ENCODE measurements around the gene FRMD8.
"Not testable (repeated sequence)": the region's sequence is repeated elsewhere in the genome, so short reads cannot be mapped to it uniquely, and the experiment has no call there.

The FRMD8 gene

GRCh38 chr11:65451301-65451700, 64.9 kb downstream of the FRMD8 start:
- no CpG with 5 or more reads among the region's 30 CpGs for WGBS (ENCODE audit: insufficient coverage, insufficient read length)

GRCh38 chr11:65452259-65452658, 65.8 kb downstream of the FRMD8 start:
- H3K4me3 ChIP-seq (ENCODE audit: low read length); H3K9me3 ChIP-seq (ENCODE audit: control insufficient read depth, insufficient read depth, low read length); H3K4me1 ChIP-seq (ENCODE audit: control insufficient read depth, insufficient read depth, low read length); H3K27me3 ChIP-seq (ENCODE audit: control insufficient read depth, insufficient read depth, low read length); H3K36me3 ChIP-seq (ENCODE audit: control insufficient read depth, insufficient read depth, low read length); DNase-seq (ENCODE audit: low read depth, low spot score); H3K27ac ChIP-seq (ENCODE audit: low read length): not testable (repeated sequence)
- whole genome bisulfite sequencing (ENCODE audit: insufficient coverage, insufficient read length): no CpG with 5 or more reads among the region's 3 CpGs

More at GRCh38 chr11:65451301-65451700, 64.9 kb downstream of the FRMD8 start:
- not testable (repeated sequence) for H3K9me3 ChIP-seq (ENCODE audit: control insufficient read depth, insufficient read depth, low read length); H3K4me1 ChIP-seq (ENCODE audit: control insufficient read depth, insufficient read depth, low read length); H3K36me3 ChIP-seq (ENCODE audit: control insufficient read depth, insufficient read depth, low read length); H3K27ac ChIP-seq (ENCODE audit: low read length); H3K4me3 ChIP-seq (ENCODE audit: low read length); DNase-seq (ENCODE audit: low read depth, low spot score); H3K27me3 ChIP-seq (ENCODE audit: control insufficient read depth, insufficient read depth, low read length)

GRCh38 chr11:65452806-65453490, 66.5 kb downstream of the FRMD8 start:
- H3K27ac ChIP-seq (ENCODE audit: low read length): no peak overlapping the region
- WGBS (ENCODE audit: insufficient coverage, insufficient read length): no CpG with 5 or more reads among the region's 8 CpGs
- H3K36me3 ChIP-seq (ENCODE audit: control insufficient read depth, insufficient read depth, low read length): no peaks in the 10 kb centered on the region
- no peaks in the 10 kb centered on the region for H3K9me3 ChIP-seq (ENCODE audit: control insufficient read depth, insufficient read depth, low read length)
- H3K4me3 ChIP-seq (ENCODE audit: low read length): no peak overlapping the region
- peaks cover 13% of the 10 kb centered on the region; the same call in 1 of the 2 replicates for H3K27me3 ChIP-seq (ENCODE audit: control insufficient read depth, insufficient read depth, low read length)
- peaks cover 5% of the 10 kb centered on the region; the same call in 1 of the 2 replicates for H3K4me1 ChIP-seq (ENCODE audit: control insufficient read depth, insufficient read depth, low read length)
- no peak for DNase-seq (ENCODE audit: low read depth, low spot score)

- Histone ChIP-seq H3K9me3 (ENCODE audit: control insufficient read depth, insufficient read depth, low read length) (no peaks in the 10 kb centered on the region), H3K27me3 (ENCODE audit: control insufficient read depth, insufficient read depth, low read length) (peaks cover 24% of the 10 kb centered on the region), H3K27ac (ENCODE audit: low read length) (no peak overlapping the region), H3K36me3 (ENCODE audit: control insufficient read depth, insufficient read depth, low read length) (no peaks in the 10 kb centered on the region), H3K4me3 (ENCODE audit: low read length) (no peak overlapping the region; the same call in 1 of the 2 replicates), H3K4me1 (ENCODE audit: control insufficient read depth, insufficient read depth, low read length) (peaks cover 5% of the 10 kb centered on the region; the same call in 1 of the 2 replicates)
- DNase-seq (ENCODE audit: low read depth, low spot score): no peak
- no CpG with 5 or more reads among the region's 10 CpGs for WGBS (ENCODE audit: insufficient coverage, insufficient read length)
These were observed 67.9 kb downstream of the FRMD8 start for GRCh38 chr11:65454311-65454695.

GRCh38 chr11:65454696-65455456, 68.4 kb downstream of the FRMD8 start:
- peaks cover 5% of the 10 kb centered on the region; the same call in 1 of the 2 replicates for H3K4me1 ChIP-seq (ENCODE audit: control insufficient read depth, insufficient read depth, low read length)
- H3K27me3 ChIP-seq (ENCODE audit: control insufficient read depth, insufficient read depth, low read length): peaks cover 24% of the 10 kb centered on the region
- peak; percentile 68 for DNase-seq (ENCODE audit: low read depth, low spot score)
- no peaks in the 10 kb centered on the region for H3K36me3 ChIP-seq (ENCODE audit: control insufficient read depth, insufficient read depth, low read length)
- no CpG with 5 or more reads among the region's 47 CpGs for WGBS (ENCODE audit: insufficient coverage, insufficient read length)
- peak overlapping the region; percentile 39; the same call in 1 of the 2 replicates for H3K4me3 ChIP-seq (ENCODE audit: low read length)
- no peaks in the 10 kb centered on the region for H3K9me3 ChIP-seq (ENCODE audit: control insufficient read depth, insufficient read depth, low read length)
- H3K27ac ChIP-seq (ENCODE audit: low read length): no peak overlapping the region

GRCh38 chr11:65456418-65456817, 70.0 kb downstream of the FRMD8 start:
- Histone ChIP-seq H3K4me3 (ENCODE audit: low read length) (no peak overlapping the region), H3K27me3 (ENCODE audit: control insufficient read depth, insufficient read depth, low read length) (peaks cover 35% of the 10 kb centered on the region), H3K27ac (ENCODE audit: low read length) (no peak overlapping the region), H3K4me1 (ENCODE audit: control insufficient read depth, insufficient read depth, low read length) (peaks cover 5% of the 10 kb centered on the region; the same call in 1 of the 2 replicates), H3K36me3 (ENCODE audit: control insufficient read depth, insufficient read depth, low read length) (no peaks in the 10 kb centered on the region), H3K9me3 (ENCODE audit: control insufficient read depth, insufficient read depth, low read length) (no peaks in the 10 kb centered on the region)
- WGBS (ENCODE audit: insufficient coverage, insufficient read length): no CpG with 5 or more reads among the region's 3 CpGs
- DNase-seq (ENCODE audit: low read depth, low spot score): no peak

- no CpG with 5 or more reads among the region's 7 CpGs for WGBS (ENCODE audit: insufficient coverage, insufficient read length)
- Histone ChIP-seq H3K4me3 (ENCODE audit: low read length) (no peak overlapping the region), H3K27ac (ENCODE audit: low read length) (no peak overlapping the region)
These were observed 73.1 kb downstream of the FRMD8 start for GRCh38 chr11:65459552-65459951.

More at GRCh38 chr11:65459552-65459951, 73.1 kb downstream of the FRMD8 start:
- H3K27me3 ChIP-seq (ENCODE audit: control insufficient read depth, insufficient read depth, low read length): peaks cover 35% of the 10 kb centered on the region
- H3K36me3 ChIP-seq (ENCODE audit: control insufficient read depth, insufficient read depth, low read length): no peaks in the 10 kb centered on the region
- peaks cover 5% of the 10 kb centered on the region; the same call in 1 of the 2 replicates for H3K4me1 ChIP-seq (ENCODE audit: control insufficient read depth, insufficient read depth, low read length)
- peak; percentile 61 for DNase-seq (ENCODE audit: low read depth, low spot score)
- H3K9me3 ChIP-seq (ENCODE audit: control insufficient read depth, insufficient read depth, low read length): no peaks in the 10 kb centered on the region
